IMR-90 (cell line): ENCODE measurements around the gene CCDC116. TPM values are rescaled to one million over a fixed set of nuclear protein-coding genes. Genes with fewer than 3 reads are reported as not detected.

Experiments used
- ATAC-seq: fragments of 200-7000 bp; cut with Tn5 transposase; 2 replicates; pipeline ENCODE4 v1.9.1; 2020; ENCODE audit warnings: low read depth, mild to moderate bottlenecking, moderate library complexity
- BruUV-seq: library from RNA; stranded (reverse); fragments of 400-500 nt; replicated peaks from 2 replicates; lab custom pipeline; 2021; lab: Mats Ljungman, UMichigan
- CTCF ChIA-PET: fragments of 300-600 bp; formaldehyde crosslinking; extraction: SDS; loops from one replicate; lab custom pipeline; 2021; ENCODE audit warnings: antibody characterized with exemption; lab: Yijun Ruan, JAX
- POLR2A ChIA-PET: fragments of 300-600 bp; sonication (Branson Sonifier 250); formaldehyde crosslinking; loops from one replicate; lab custom pipeline; 2022; ENCODE audit warnings: antibody characterized with exemption; ENCODE audit not compliant: unreplicated experiment; lab: Charles Lee
- DNase-seq: peaks from one replicate; pipeline ENCODE4 v3.0.0; 2013
- H2AFZ ChIP-seq: replicated peaks from 2 replicates; pipeline ENCODE3; 2013; ENCODE audit warnings: low read length, mild to moderate bottlenecking; ENCODE audit not compliant: poor library complexity
- H2AK5ac ChIP-seq: 2 replicates; pipeline ENCODE4 v1.6.1; 2013; ENCODE audit warnings: low read depth, low read length, inconsistent platforms
- H2AK9ac ChIP-seq: replicated peaks from 2 replicates; pipeline ENCODE3; 2013; ENCODE audit warnings: mild to moderate bottlenecking, low read depth, low read length, moderate library complexity; ENCODE audit not compliant: poor library complexity
- H2BK120ac ChIP-seq: 2 replicates; pipeline ENCODE4 v1.6.1; 2013; ENCODE audit warnings: low read depth, low read length, inconsistent platforms
- H2BK15ac ChIP-seq: 3 replicates; pipeline ENCODE4 v1.6.1; 2013; ENCODE audit warnings: low read depth, low read length, inconsistent platforms
- H2BK20ac ChIP-seq: 2 replicates; pipeline ENCODE4 v1.6.1; 2013; ENCODE audit warnings: low read depth, mild to moderate bottlenecking, inconsistent platforms, low read length, moderate library complexity
- H2BK5ac ChIP-seq: 2 replicates; pipeline ENCODE4 v1.6.1; 2013; ENCODE audit warnings: mild to moderate bottlenecking, low read depth, low read length, inconsistent platforms; ENCODE audit not compliant: poor library complexity, severe bottlenecking
- H3K14ac ChIP-seq: replicated peaks from 2 replicates; pipeline ENCODE4 v1.6.1; 2013; ENCODE audit warnings: low read depth, low read length, inconsistent platforms
- H3K18ac ChIP-seq: 2 replicates; pipeline ENCODE4 v1.6.1; 2013; ENCODE audit warnings: low read depth, low read length, control low read depth
- H3K23ac ChIP-seq: 2 replicates; pipeline ENCODE4 v1.6.1; 2013; ENCODE audit warnings: low read depth, low read length, inconsistent platforms
- H3K27ac ChIP-seq: 2 replicates; pipeline ENCODE4 v1.5.1; 2013; ENCODE audit warnings: mild to moderate bottlenecking, control low read depth, low read length; ENCODE audit not compliant: insufficient read depth
- H3K27me3 ChIP-seq: 2 replicates; pipeline ENCODE4 v1.6.1; 2013; ENCODE audit warnings: low read length; ENCODE audit not compliant: control insufficient read depth, insufficient read depth
- H3K36me3 ChIP-seq: 2 replicates; pipeline ENCODE4 v1.6.1; 2013; ENCODE audit warnings: low read length, mixed read lengths; ENCODE audit not compliant: control insufficient read depth, insufficient read depth
- H3K4ac ChIP-seq: 2 replicates; pipeline ENCODE4 v1.6.1; 2013; ENCODE audit warnings: low read depth, low read length, inconsistent platforms
- H3K4me1 ChIP-seq: 2 replicates; pipeline ENCODE4 v1.6.1; 2013; ENCODE audit warnings: low read length, mixed read lengths; ENCODE audit not compliant: control insufficient read depth, insufficient read depth
- H3K4me2 ChIP-seq: 2 replicates; pipeline ENCODE4 v1.6.1; 2013; ENCODE audit warnings: low read depth, mild to moderate bottlenecking, control low read depth, low read length, moderate library complexity
- H3K4me3 ChIP-seq: 2 replicates; pipeline ENCODE4 v1.5.1; 2013; ENCODE audit warnings: low read depth, mild to moderate bottlenecking, control low read depth, low read length, moderate library complexity; ENCODE audit not compliant: insufficient read depth
- H3K56ac ChIP-seq: 2 replicates; pipeline ENCODE4 v1.6.1; 2013; ENCODE audit warnings: low read length, inconsistent platforms; ENCODE audit not compliant: insufficient read depth; ENCODE audit errors: extremely low read depth
- H3K79me1 ChIP-seq, 2 experiments: 2 replicates each; pipeline ENCODE4 v1.6.1; 2013; ENCODE audit warnings: low read length in 2 of 2, inconsistent platforms in 1 of 2, low read depth in 1 of 2
- H3K9ac ChIP-seq: 2 replicates; pipeline ENCODE4 v1.6.1; 2013; ENCODE audit warnings: low read depth, low read length, control low read depth
- H3K9me1 ChIP-seq: 2 replicates; pipeline ENCODE4 v1.6.1; 2013; ENCODE audit warnings: low read length, inconsistent platforms; ENCODE audit not compliant: insufficient read depth
- H3K9me3 ChIP-seq: 2 replicates; pipeline ENCODE4 v1.6.1; 2013; ENCODE audit warnings: low read length; ENCODE audit not compliant: control insufficient read depth, insufficient read depth
- H4K20me1 ChIP-seq: 2 replicates; pipeline ENCODE4 v1.6.1; 2013; ENCODE audit warnings: low read length, inconsistent platforms; ENCODE audit not compliant: insufficient read depth
- H4K5ac ChIP-seq: 2 replicates; pipeline ENCODE4 v1.6.1; 2013; ENCODE audit warnings: mild to moderate bottlenecking, low read depth, low read length, control low read depth
- H4K8ac ChIP-seq, 2 experiments: 2 replicates each; pipeline ENCODE4 v1.6.1; 2013; ENCODE audit warnings: low read depth in 2 of 2, low read length in 2 of 2, control low read depth in 1 of 2, inconsistent platforms in 1 of 2
- H4K91ac ChIP-seq: 2 replicates; pipeline ENCODE4 v1.6.1; 2013; ENCODE audit warnings: low read depth, low read length, inconsistent platforms; ENCODE audit not compliant: insufficient read depth
- CTCF ChIP-seq: conservative IDR thresholded peaks from 2 replicates; pipeline ENCODE4 v1.5.1; 2012; ENCODE audit warnings: mild to moderate bottlenecking, low read depth, low read length, improper control_type of control experiment
- ELK1 ChIP-seq: fragments of 150-350 bp; IDR thresholded peaks from 2 replicates; pipeline ENCODE4 v1.6.1; 2016; ENCODE audit warnings: low read depth, mild to moderate bottlenecking, low read length, moderate library complexity, borderline replicate concordance
- NFE2L2 ChIP-seq: fragments of 150-350 bp; IDR thresholded peaks from 2 replicates; pipeline ENCODE4 v1.6.1; 2016; ENCODE audit warnings: low read depth, mild to moderate bottlenecking, low read length
- RAD21 ChIP-seq: IDR thresholded peaks from 2 replicates; pipeline ENCODE4 v1.6.1; 2012; ENCODE audit warnings: low read length, improper control_type of control experiment
- RCOR1 ChIP-seq: IDR thresholded peaks from 2 replicates; pipeline ENCODE4 v1.6.1; 2012; ENCODE audit warnings: mild to moderate bottlenecking, low read length, improper control_type of control experiment; ENCODE audit not compliant: insufficient replicate concordance
- SMC3 ChIP-seq: fragments of 150-350 bp; IDR thresholded peaks from 2 replicates; pipeline ENCODE4 v1.6.1; 2016; ENCODE audit warnings: low read depth, mild to moderate bottlenecking, antibody characterized with exemption, low read length, moderate library complexity
- WGBS, 2 experiments: methylation state at CpG; one replicate each; pipeline versions ENCODE4 v1.1.5 to v1.1.7; 2013; ENCODE audit warnings: missing lambda C conversion rate in 2 of 2; ENCODE audit not compliant: insufficient read length in 1 of 2; ENCODE audit errors: extremely low coverage in 2 of 2; 5-methylcytosine and 5-hydroxymethylcytosine counted together
- dilution Hi-C: fragments of 300-500 bp; cut with HindIII; formaldehyde crosslinking; loops from one replicate; pipeline ENCODE4 v1.14.3; 2018; ENCODE audit warnings: low sequenced_read_pairs; ENCODE audit not compliant: unreplicated experiment
- in situ Hi-C: fragments of 300-500 bp; cut with MboI; formaldehyde crosslinking; loops from 3 replicates; pipeline ENCODE4 v1.14.3; 2019; ENCODE audit warnings: low sequenced_read_pairs, inconsistent platforms, mixed read lengths
- intact Hi-C: fragments of 100-400 bp; cut with micrococcal nuclease; formaldehyde crosslinking; loops from 2 replicates; pipeline ENCODE4 v1.10.0; 2022
- polyA plus RNA-seq, 3 experiments: library from polyadenylated mRNA; depleted of rRNA; stranded (reverse); fragments of >200 nt; gene quantifications; 2 replicates each; pipeline ENCODE4 v1.2.3, GENCODE V29; 2012; ENCODE audit warnings: low replicate concordance in 1 of 3
- total RNA-seq: library from RNA; depleted of rRNA; stranded (reverse); fragments of >200 nt; gene quantifications from 2 replicates; pipeline ENCODE4 v1.2.3, GENCODE V29; 2012

Gene CCDC116
- total and polyA plus RNA-seq, 2 of the 4 experiments (the other 2 are of a cell fraction) = under 0.01 to 0.27 TPM

- Histone ChIP-seq H2BK20ac (no peak overlapping the region), H3K9ac (no peak overlapping the region), H3K9me3 (no peaks in the 10 kb centered on the region), H3K79me1 (peaks cover 3 to 32% of the 10 kb centered on the region in 2 experiments; a peak in 3 of 4 replicates), H3K14ac (no peak overlapping the region), H3K56ac (no peak overlapping the region), H3K27me3 (no peaks in the 10 kb centered on the region), H4K91ac (no peak overlapping the region), H4K20me1 (peaks cover 4% of the 10 kb centered on the region; the same call in 1 of the 2 replicates), H2BK5ac (no peak overlapping the region), H2BK15ac (no peak overlapping the region), H3K27ac (no peak overlapping the region), H3K4me3 (no peak overlapping the region), H2AFZ (no peak overlapping the region), H3K23ac (no peak overlapping the region), H3K36me3 (peaks cover 4% of the 10 kb centered on the region; the same call in 1 of the 2 replicates), H4K8ac (no peak overlapping the region), H3K4ac (no peak overlapping the region), H3K18ac (no peak overlapping the region), H2BK120ac (no peak overlapping the region), H3K9me1 (peaks cover 8% of the 10 kb centered on the region), H2AK5ac (no peak overlapping the region), H3K4me1 (peaks cover 8% of the 10 kb centered on the region), H2AK9ac (no peak overlapping the region), H3K4me2 (no peak overlapping the region), H4K5ac (no peak overlapping the region)
- in situ Hi-C loops = no loop called here
- POLR2A ChIA-PET = interaction anchor here (0.7 kb wide), 1 partner anchor 8 kb away, joined by 3 read pairs; the partner anchor contains the start of gene SDF2L1
- DNase-seq (no peak), ATAC-seq (no peak)
- TF ChIP-seq NFE2L2 = no peak
- no peak for TF ChIP-seq SMC3
- TF ChIP-seq RCOR1 = no peak
- TF ChIP-seq RAD21 = no peak
- no peak for TF ChIP-seq CTCF
- no peak for TF ChIP-seq ELK1
- CTCF ChIA-PET = no interaction called here
- dilution Hi-C loops = no loop called here
- no CpG with 5 or more reads among the region's 7 CpGs for whole genome bisulfite sequencing, 2 experiments
- no TSS peak for BruUV-seq
- intact Hi-C loops = no loop called here
These were observed 17.7 kb downstream of the CCDC116 start for GRCh38 chr22:21650280-21650679.
